Measurements from ENCODE around the gene TNKS2.

DNA sequence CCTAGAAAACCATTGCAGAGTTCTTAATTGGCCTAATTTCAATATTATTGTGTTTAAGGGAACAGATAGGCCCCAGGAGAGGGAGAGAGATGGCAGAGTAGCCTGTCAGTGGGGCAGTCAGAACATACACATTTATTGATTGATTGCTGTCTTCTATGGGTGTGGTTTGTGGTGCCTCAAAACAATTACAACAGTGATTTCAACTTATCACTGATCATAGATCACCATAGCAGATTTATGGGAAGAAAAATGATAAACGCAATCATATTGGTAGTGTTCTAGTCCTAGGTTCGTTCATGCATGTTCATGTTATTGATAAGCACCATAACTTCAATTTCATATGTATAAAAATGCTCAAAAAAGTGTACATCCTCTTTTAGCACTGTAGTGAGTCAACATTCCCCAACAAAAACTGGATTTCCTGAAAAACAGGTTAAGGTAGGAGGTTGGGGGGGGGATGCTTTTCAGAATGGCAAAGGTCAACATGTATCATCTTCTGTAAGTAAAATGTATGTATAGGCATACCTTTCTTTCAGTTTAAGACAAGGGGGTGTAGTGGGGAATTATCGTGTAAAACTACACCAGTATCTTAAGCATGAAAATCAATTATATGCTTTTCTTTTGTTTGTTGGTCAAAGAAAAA, 1.1 kb upstream of the TNKS2 start:
- TF ChIP-seq, protein P1, sequence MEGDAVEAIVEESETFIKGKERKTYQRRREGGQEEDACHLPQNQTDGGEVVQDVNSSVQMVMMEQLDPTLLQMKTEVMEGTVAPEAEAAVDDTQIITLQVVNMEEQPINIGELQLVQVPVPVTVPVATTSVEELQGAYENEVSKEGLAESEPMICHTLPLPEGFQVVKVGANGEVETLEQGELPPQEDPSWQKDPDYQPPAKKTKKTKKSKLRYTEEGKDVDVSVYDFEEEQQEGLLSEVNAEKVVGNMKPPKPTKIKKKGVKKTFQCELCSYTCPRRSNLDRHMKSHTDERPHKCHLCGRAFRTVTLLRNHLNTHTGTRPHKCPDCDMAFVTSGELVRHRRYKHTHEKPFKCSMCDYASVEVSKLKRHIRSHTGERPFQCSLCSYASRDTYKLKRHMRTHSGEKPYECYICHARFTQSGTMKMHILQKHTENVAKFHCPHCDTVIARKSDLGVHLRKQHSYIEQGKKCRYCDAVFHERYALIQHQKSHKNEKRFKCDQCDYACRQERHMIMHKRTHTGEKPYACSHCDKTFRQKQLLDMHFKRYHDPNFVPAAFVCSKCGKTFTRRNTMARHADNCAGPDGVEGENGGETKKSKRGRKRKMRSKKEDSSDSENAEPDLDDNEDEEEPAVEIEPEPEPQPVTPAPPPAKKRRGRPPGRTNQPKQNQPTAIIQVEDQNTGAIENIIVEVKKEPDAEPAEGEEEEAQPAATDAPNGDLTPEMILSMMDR (IDR thresholded peaks at IDR 0.05): no peak
- TF ChIP-seq POLR2A (IDR thresholded peaks at IDR 0.05): no peak
